Measurements from ENCODE around the gene CDON.

CDON gene

GRCh38 chr11:126105022-126105747, 42.5 kb upstream of the CDON start:
- H3K9me3 ChIP-seq: no peaks in the 10 kb centered on the region
- no peak overlapping the region for H3K4me3 ChIP-seq
- intact Hi-C loops (cut with DNase I; ENCODE audit: low total_unique reads): no loop called here
- no peak for DNase-seq
- H3K4me1 ChIP-seq: peaks cover 0 to 7% (median 4%) of the 10 kb centered on the region in 4 donors
- TF ChIP-seq CTCF (IDR thresholded peaks at IDR 0.05): no peak
- H3K27me3 ChIP-seq: no peaks in the 10 kb centered on the region
- H3K27ac ChIP-seq: no peak overlapping the region
- H3K36me3 ChIP-seq: no peaks in the 10 kb centered on the region

- TF ChIP-seq CTCF (IDR thresholded peaks at IDR 0.05): no peak
- no peak for DNase-seq
- no peaks in the 10 kb centered on the region for H3K9me3 ChIP-seq
- peaks cover 0 to 4% (median under 1%) of the 10 kb centered on the region in 4 donors for H3K4me1 ChIP-seq
- no peak overlapping the region for H3K4me3 ChIP-seq
- intact Hi-C loops (cut with DNase I; ENCODE audit: low total_unique reads): no loop called here
- H3K27me3 ChIP-seq: peaks cover 0 to 2% of the 10 kb centered on the region in 2 donors
- no peak overlapping the region for H3K27ac ChIP-seq
- no peaks in the 10 kb centered on the region for H3K36me3 ChIP-seq
Observed at GRCh38 chr11:126104420-126104819, 41.8 kb upstream of the CDON start.

GRCh38 chr11:126103150-126103549, 40.5 kb upstream of the CDON start:
- no peak for TF ChIP-seq CTCF (IDR thresholded peaks at IDR 0.05)
- H3K9me3 ChIP-seq: no peaks in the 10 kb centered on the region
- intact Hi-C loops (cut with DNase I; ENCODE audit: low total_unique reads): no loop called here
- peaks cover 0 to 2% of the 10 kb centered on the region in 2 donors for H3K27me3 ChIP-seq
- H3K36me3 ChIP-seq: no peaks in the 10 kb centered on the region
- no peak for DNase-seq
- peaks cover 0 to 4% (median 0%) of the 10 kb centered on the region in 4 donors for H3K4me1 ChIP-seq
- H3K4me3 ChIP-seq: no peak overlapping the region
- no peak overlapping the region for H3K27ac ChIP-seq

GRCh38 chr11:126102436-126102981, 39.8 kb upstream of the CDON start:
- intact Hi-C loops (cut with DNase I; ENCODE audit: low total_unique reads): no loop called here
- Histone ChIP-seq H3K4me1 (peaks cover 0 to 4% (median 0%) of the 10 kb centered on the region in 4 donors), H3K27me3 (peaks cover 0 to 2% of the 10 kb centered on the region in 2 donors), H3K9me3 (no peaks in the 10 kb centered on the region), H3K27ac (no peak overlapping the region), H3K36me3 (no peaks in the 10 kb centered on the region), H3K4me3 (no peak overlapping the region)
- DNase-seq: no peak
- TF ChIP-seq CTCF (IDR thresholded peaks at IDR 0.05): no peak

- Histone ChIP-seq H3K27me3 (peaks cover 0 to 2% of the 10 kb centered on the region in 2 donors), H3K36me3 (no peaks in the 10 kb centered on the region), H3K27ac (no peak overlapping the region), H3K4me3 (no peak overlapping the region), H3K4me1 (peaks cover 0 to 4% (median 0%) of the 10 kb centered on the region in 4 donors), H3K9me3 (no peaks in the 10 kb centered on the region)
- TF ChIP-seq CTCF (IDR thresholded peaks at IDR 0.05): no peak
- DNase-seq: no peak
- intact Hi-C loops (cut with DNase I; ENCODE audit: low total_unique reads): no loop called here
Observed at GRCh38 chr11:126101930-126102283, 39.2 kb upstream of the CDON start.
